HepG2 (cell line): ENCODE results near the gene SFTA2. TPM values are rescaled to one million over a fixed set of nuclear protein-coding genes. Genes with fewer than 3 reads are reported as not detected.

ENCODE experiments used
- GLI4 ChIP-seq: sonication (generic); formaldehyde crosslinking; IDR thresholded peaks from 2 replicates; pipeline ENCODE4 v1.5.1; 2020; ENCODE audit warnings: missing genetic modification reagents, mild to moderate bottlenecking, moderate library complexity, borderline replicate concordance
- GTF2F1 ChIP-seq: fragments of 150-350 bp; IDR thresholded peaks from 2 replicates; pipeline ENCODE4 v1.6.1; 2014; ENCODE audit warnings: low read length
- HBP1 ChIP-seq: IDR thresholded peaks from 2 replicates; pipeline ENCODE4 v1.6.1; 2016; ENCODE audit warnings: low read depth, control low read depth
- HES4 ChIP-seq: sonication (generic); formaldehyde crosslinking; IDR thresholded peaks from 2 replicates; pipeline ENCODE4 v1.9.0; 2021; ENCODE audit warnings: mild to moderate bottlenecking, missing genetic modification reagents, borderline replicate concordance
- HHEX ChIP-seq: IDR thresholded peaks from 2 replicates; pipeline ENCODE4 v1.6.1; 2016; ENCODE audit warnings: control low read depth
- HINFP ChIP-seq: sonication (generic); formaldehyde crosslinking; IDR thresholded peaks from 2 replicates; pipeline ENCODE4 v1.4.0; 2020; ENCODE audit warnings: low read depth, mild to moderate bottlenecking, missing genetic modification reagents
- JARID2 ChIP-seq: sonication (generic); formaldehyde crosslinking; IDR thresholded peaks from 2 replicates; pipeline ENCODE4 v1.8.1; 2023; ENCODE audit warnings: missing genetic modification reagents, inconsistent platforms; ENCODE audit not compliant: insufficient replicate concordance
- NFIB ChIP-seq: sonication (generic); formaldehyde crosslinking; IDR thresholded peaks from 2 replicates; pipeline ENCODE4 v1.9.0; 2021; ENCODE audit warnings: missing genetic modification reagents, mild to moderate bottlenecking, borderline replicate concordance
- PAF1 ChIP-seq: IDR thresholded peaks from 2 replicates; pipeline ENCODE4 v1.6.1; 2016; ENCODE audit warnings: missing genetic modification reagents, missing compliant biosample characterization
- SMAD1 ChIP-seq: sonication (generic); formaldehyde crosslinking; IDR thresholded peaks from 2 replicates; pipeline ENCODE4 v1.4.0; 2020; ENCODE audit warnings: missing genetic modification reagents, low read depth, mild to moderate bottlenecking, borderline replicate concordance
- SOX13 ChIP-seq, 3 experiments: fragments of 450-650 bp in 1 of 3; sonication (generic) in 1 of 3; formaldehyde crosslinking in 1 of 3; IDR thresholded peaks in 2 of 3; conservative IDR thresholded peaks in 1 of 3; 2 replicates each; pipeline versions ENCODE4 v1.5.0 to v1.6.1; 2016 to 2020; ENCODE audit warnings: antibody characterized with exemption in 1 of 3, mild to moderate bottlenecking in 1 of 3, missing compliant biosample characterization in 1 of 3, missing genetic modification reagents in 1 of 3, moderate library complexity in 1 of 3
- ZNF138 ChIP-seq: sonication (generic); formaldehyde crosslinking; IDR thresholded peaks from 2 replicates; pipeline ENCODE4 v1.5.0; 2020; ENCODE audit warnings: mild to moderate bottlenecking, low read depth, missing genetic modification reagents
- ZNF225 ChIP-seq: sonication (generic); formaldehyde crosslinking; IDR thresholded peaks from 2 replicates; pipeline ENCODE4 v1.4.0; 2020; ENCODE audit warnings: mild to moderate bottlenecking, missing genetic modification reagents
- ZNF556 ChIP-seq: sonication (generic); formaldehyde crosslinking; IDR thresholded peaks from 2 replicates; pipeline ENCODE4 v1.4.0; 2020; ENCODE audit warnings: mild to moderate bottlenecking, missing genetic modification reagents, borderline replicate concordance
- polyA plus RNA-seq, 8 experiments: library from polyadenylated mRNA; depleted of rRNA in 3 of 8; stranded (reverse) in 7 of 8; unstranded in 1 of 8; fragments of >200 nt; fragmentation: Illumina TruSeq in 4 of 8; extraction: Trizol in 4 of 8; gene quantifications; 2 replicates each; pipeline versions ENCODE4 v1.2.1 to v1.2.3, GENCODE V29; 2011 to 2016; ENCODE audit warnings: low read depth in 4 of 8, missing spikeins in 1 of 8, mixed read lengths in 1 of 8; ENCODE audit not compliant: insufficient read depth in 1 of 8
- total RNA-seq, 5 experiments: library from RNA; depleted of rRNA; stranded (reverse); fragments of >200 nt; fragmentation: Illumina TruSeq; extraction: Trizol; gene quantifications; 2 replicates each; pipeline ENCODE4 v1.2.3, GENCODE V29; 2016; ENCODE audit warnings: low read depth in 1 of 5
- TF ChIP-seq, protein P1 (sequence below): IDR thresholded peaks from 2 replicates; pipeline ENCODE4 v1.6.1; 2012; ENCODE audit warnings: low read length, improper control_type of control experiment
- TF ChIP-seq, protein P2 (sequence below): sonication (generic); formaldehyde crosslinking; conservative IDR thresholded peaks from 2 replicates; pipeline ENCODE4 v1.4.0; 2020; ENCODE audit warnings: missing genetic modification reagents
- TF ChIP-seq, protein P3 (sequence below): IDR thresholded peaks from 2 replicates; pipeline ENCODE4 v1.6.1; 2016; ENCODE audit warnings: missing genetic modification reagents, missing compliant biosample characterization

SFTA2 gene
- total and polyA plus RNA-seq, 2 of the 13 experiments (the other 11 are each of a cell fraction or from before 2014, with no cell fraction given) = not detected

- TF ChIP-seq HINFP (CRISPR knock-in tag) = 0 out of 2 replicates have a peak, but pooled peaks have one; percentile 26
- TF ChIP-seq SOX13 (IDR thresholded peaks at IDR 0.05) = no peak
- no peak for TF ChIP-seq SOX13 (CRISPR knock-in tag; conservative IDR thresholded peaks at IDR 0.05 in 1 of 2, IDR thresholded peaks at IDR 0.05 in 1 of 2)
- no peak for TF ChIP-seq ZNF225 (CRISPR knock-in tag)
- peak; percentile 87; the same call in 1 of the 2 replicates for TF ChIP-seq ZNF556
- no peak for TF ChIP-seq ZNF138 (CRISPR knock-in tag)
- TF ChIP-seq, protein P1, sequence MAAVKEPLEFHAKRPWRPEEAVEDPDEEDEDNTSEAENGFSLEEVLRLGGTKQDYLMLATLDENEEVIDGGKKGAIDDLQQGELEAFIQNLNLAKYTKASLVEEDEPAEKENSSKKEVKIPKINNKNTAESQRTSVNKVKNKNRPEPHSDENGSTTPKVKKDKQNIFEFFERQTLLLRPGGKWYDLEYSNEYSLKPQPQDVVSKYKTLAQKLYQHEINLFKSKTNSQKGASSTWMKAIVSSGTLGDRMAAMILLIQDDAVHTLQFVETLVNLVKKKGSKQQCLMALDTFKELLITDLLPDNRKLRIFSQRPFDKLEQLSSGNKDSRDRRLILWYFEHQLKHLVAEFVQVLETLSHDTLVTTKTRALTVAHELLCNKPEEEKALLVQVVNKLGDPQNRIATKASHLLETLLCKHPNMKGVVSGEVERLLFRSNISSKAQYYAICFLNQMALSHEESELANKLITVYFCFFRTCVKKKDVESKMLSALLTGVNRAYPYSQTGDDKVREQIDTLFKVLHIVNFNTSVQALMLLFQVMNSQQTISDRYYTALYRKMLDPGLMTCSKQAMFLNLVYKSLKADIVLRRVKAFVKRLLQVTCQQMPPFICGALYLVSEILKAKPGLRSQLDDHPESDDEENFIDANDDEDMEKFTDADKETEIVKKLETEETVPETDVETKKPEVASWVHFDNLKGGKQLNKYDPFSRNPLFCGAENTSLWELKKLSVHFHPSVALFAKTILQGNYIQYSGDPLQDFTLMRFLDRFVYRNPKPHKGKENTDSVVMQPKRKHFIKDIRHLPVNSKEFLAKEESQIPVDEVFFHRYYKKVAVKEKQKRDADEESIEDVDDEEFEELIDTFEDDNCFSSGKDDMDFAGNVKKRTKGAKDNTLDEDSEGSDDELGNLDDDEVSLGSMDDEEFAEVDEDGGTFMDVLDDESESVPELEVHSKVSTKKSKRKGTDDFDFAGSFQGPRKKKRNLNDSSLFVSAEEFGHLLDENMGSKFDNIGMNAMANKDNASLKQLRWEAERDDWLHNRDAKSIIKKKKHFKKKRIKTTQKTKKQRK = no peak
- TF ChIP-seq PAF1 (CRISPR knock-in tag) = no peak
- TF ChIP-seq JARID2 (CRISPR knock-in tag) = no peak
- no peak for TF ChIP-seq HBP1 (CRISPR knock-in tag)
- TF ChIP-seq, protein P2, sequence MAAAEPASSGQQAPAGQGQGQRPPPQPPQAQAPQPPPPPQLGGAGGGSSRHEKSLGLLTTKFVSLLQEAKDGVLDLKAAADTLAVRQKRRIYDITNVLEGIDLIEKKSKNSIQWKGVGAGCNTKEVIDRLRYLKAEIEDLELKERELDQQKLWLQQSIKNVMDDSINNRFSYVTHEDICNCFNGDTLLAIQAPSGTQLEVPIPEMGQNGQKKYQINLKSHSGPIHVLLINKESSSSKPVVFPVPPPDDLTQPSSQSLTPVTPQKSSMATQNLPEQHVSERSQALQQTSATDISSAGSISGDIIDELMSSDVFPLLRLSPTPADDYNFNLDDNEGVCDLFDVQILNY (CRISPR knock-in tag) = no peak
- no peak for TF ChIP-seq GLI4
- TF ChIP-seq GTF2F1 = no peak
- TF ChIP-seq NFIB (CRISPR knock-in tag) = no peak
- TF ChIP-seq SMAD1 (CRISPR knock-in tag) = no peak; the same call in 1 of the 2 replicates
- TF ChIP-seq HES4 (CRISPR knock-in tag) = 0 out of 2 replicates have a peak, but pooled peaks have one; percentile 16
- TF ChIP-seq HHEX = 0 out of 2 replicates have a peak, but pooled peaks have one; percentile 24
- TF ChIP-seq, protein P3, sequence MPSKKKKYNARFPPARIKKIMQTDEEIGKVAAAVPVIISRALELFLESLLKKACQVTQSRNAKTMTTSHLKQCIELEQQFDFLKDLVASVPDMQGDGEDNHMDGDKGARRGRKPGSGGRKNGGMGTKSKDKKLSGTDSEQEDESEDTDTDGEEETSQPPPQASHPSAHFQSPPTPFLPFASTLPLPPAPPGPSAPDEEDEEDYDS = peak; percentile 37; the same call in 1 of the 2 replicates
These were observed 48.1 kb downstream of the SFTA2 start, which contains the start of gene DDR1 (continued) for GRCh38 chr6:30883685-30884520.
